ENCODE results near the gene OIP5. TPM values are rescaled to one million over a fixed set of nuclear protein-coding genes. Genes with fewer than 3 reads are reported as not detected.

The OIP5 gene
- total and polyA plus RNA-seq, 2 donors (not counting 1 experiment from before 2014, with no cell fraction given), result 0.84 to 1.3 TPM

- Mint-ChIP-seq H3K9me3 (ENCODE audit: insufficient read depth) (no peaks in the 10 kb centered on the region), H3K4me1 (peaks cover 7% of the 10 kb centered on the region), H3K27me3 (no peaks in the 10 kb centered on the region), H3K4me3 (no peak overlapping the region), H3K27ac (no peak overlapping the region)
- TF ChIP-seq EZH2 (IDR thresholded peaks at IDR 0.05; ENCODE audit: borderline replicate concordance, insufficient read depth, low read depth, low read length, poor library complexity, severe bottlenecking), result no peak
- TF ChIP-seq, protein P1, sequence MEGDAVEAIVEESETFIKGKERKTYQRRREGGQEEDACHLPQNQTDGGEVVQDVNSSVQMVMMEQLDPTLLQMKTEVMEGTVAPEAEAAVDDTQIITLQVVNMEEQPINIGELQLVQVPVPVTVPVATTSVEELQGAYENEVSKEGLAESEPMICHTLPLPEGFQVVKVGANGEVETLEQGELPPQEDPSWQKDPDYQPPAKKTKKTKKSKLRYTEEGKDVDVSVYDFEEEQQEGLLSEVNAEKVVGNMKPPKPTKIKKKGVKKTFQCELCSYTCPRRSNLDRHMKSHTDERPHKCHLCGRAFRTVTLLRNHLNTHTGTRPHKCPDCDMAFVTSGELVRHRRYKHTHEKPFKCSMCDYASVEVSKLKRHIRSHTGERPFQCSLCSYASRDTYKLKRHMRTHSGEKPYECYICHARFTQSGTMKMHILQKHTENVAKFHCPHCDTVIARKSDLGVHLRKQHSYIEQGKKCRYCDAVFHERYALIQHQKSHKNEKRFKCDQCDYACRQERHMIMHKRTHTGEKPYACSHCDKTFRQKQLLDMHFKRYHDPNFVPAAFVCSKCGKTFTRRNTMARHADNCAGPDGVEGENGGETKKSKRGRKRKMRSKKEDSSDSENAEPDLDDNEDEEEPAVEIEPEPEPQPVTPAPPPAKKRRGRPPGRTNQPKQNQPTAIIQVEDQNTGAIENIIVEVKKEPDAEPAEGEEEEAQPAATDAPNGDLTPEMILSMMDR (IDR thresholded peaks at IDR 0.05), result no peak
- Histone ChIP-seq H3K79me2 (ENCODE audit: control insufficient read depth, insufficient read depth, low read length) (peaks cover 3% of the 10 kb centered on the region), H3K27me3 (replicated peaks in 1 of 4; ENCODE audit: control extremely low read depth in 1 of 4, control insufficient read depth in 3 of 4, insufficient read depth in 4 of 4, low read length in 3 of 4) (no peaks in the 10 kb centered on the region), H3K36me3 (replicated peaks in 1 of 2; ENCODE audit: control extremely low read depth in 1 of 2, control insufficient read depth in 1 of 2, extremely low read depth in 1 of 2, insufficient read depth in 2 of 2, low read length in 1 of 2) (peaks cover 1 to 5% of the 10 kb centered on the region in 2 experiments), H3K4me3 (ENCODE audit: control extremely low read depth in 1 of 5, extremely low read depth in 1 of 5, insufficient read depth in 1 of 5, low read depth in 2 of 5, low read length in 4 of 5) (no peak overlapping the region), H3K9ac (ENCODE audit: low read length) (no peak overlapping the region), H4K20me1 (ENCODE audit: control insufficient read depth, insufficient read depth, low read length, poor library complexity, severe bottlenecking) (no peaks in the 10 kb centered on the region), H3K27ac (ENCODE audit: low read length in 2 of 2) (no peak overlapping the region), H3K4me2 (replicated peaks; ENCODE audit: low read depth, low read length, poor library complexity, severe bottlenecking) (no peak overlapping the region), H3K9me3 (ENCODE audit: control extremely low read depth in 1 of 3, control insufficient read depth in 2 of 3, insufficient read depth in 1 of 3, low read length in 2 of 3) (no peaks in the 10 kb centered on the region), H2AFZ (ENCODE audit: insufficient read depth, low read depth, low read length, poor library complexity, severe bottlenecking) (no peak overlapping the region), H3K4me1 (ENCODE audit: control insufficient read depth in 2 of 2, insufficient read depth in 2 of 2, low read length in 2 of 2) (peaks cover 0 to 5% of the 10 kb centered on the region in 2 donors)
- POLR2A ChIA-PET, result interaction anchor here (0.6 to 0.7 kb wide), 3 partner anchors 11 to 820 kb away, joined by 3 read pairs; no protein-coding TSS in a partner anchor
- no CpG with 5 or more reads among the region's 2 CpGs for WGBS (ENCODE audit: insufficient coverage)
- ATAC-seq (ENCODE audit: low read depth) (no peak), DNase-seq (no peak)
- intact Hi-C loops (cut with micrococcal nuclease), result no loop called here
- CTCF ChIA-PET, result interaction anchor here (0.7 to 1.3 kb wide), 2 partner anchors 23 to 26 kb away, joined by 3 to 4 read pairs; partner anchors contain the start of genes NUSAP1 and OIP5
Observed at GRCh38 chr15:41309226-41309905, 23.0 kb downstream of the OIP5 start.

DNA sequence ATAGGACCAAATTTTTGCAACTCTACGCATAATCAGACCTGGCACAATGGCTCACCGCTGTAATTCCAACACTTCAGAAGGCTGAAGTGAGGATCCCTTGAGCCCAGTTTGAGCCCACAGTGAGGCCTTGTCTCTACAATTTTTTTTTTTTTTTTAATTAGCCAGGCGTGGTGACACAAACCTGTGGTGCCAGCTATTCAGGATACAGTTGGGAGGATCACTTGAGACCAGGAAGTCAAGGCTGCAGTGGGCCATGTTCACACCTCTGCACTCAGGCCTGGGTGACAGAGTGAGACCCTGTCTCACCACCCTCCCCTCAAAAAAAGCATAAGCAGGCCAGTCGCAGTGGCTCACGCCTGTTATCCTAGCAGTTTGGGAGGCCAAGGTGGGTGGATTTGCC lies 24.7 kb downstream of the OIP5 start:
- ChIA-PET POLR2A (no interaction called here), CTCF (interaction anchor here (0.9 kb wide), 1 partner anchor 10 kb away, joined by 4 read pairs; no protein-coding TSS in a partner anchor)
- intact Hi-C loops (cut with micrococcal nuclease), result no loop called here

More for the DNA sequence above, 24.7 kb downstream of the OIP5 start:
- TF ChIP-seq EZH2 (IDR thresholded peaks at IDR 0.05; ENCODE audit: borderline replicate concordance, insufficient read depth, low read depth, low read length, poor library complexity, severe bottlenecking), result no peak
- TF ChIP-seq, protein P1 (IDR thresholded peaks at IDR 0.05), result no peak
- Histone ChIP-seq H3K4me2 (replicated peaks; ENCODE audit: low read depth, low read length, poor library complexity, severe bottlenecking) (no peak overlapping the region), H2AFZ (ENCODE audit: insufficient read depth, low read depth, low read length, poor library complexity, severe bottlenecking) (no peak overlapping the region), H3K9ac (ENCODE audit: low read length) (no peak overlapping the region), H3K27ac (ENCODE audit: low read length in 2 of 2) (no peak overlapping the region), H4K20me1 (ENCODE audit: control insufficient read depth, insufficient read depth, low read length, poor library complexity, severe bottlenecking) (no peaks in the 10 kb centered on the region), H3K36me3 (replicated peaks in 1 of 2; ENCODE audit: control extremely low read depth in 1 of 2, control insufficient read depth in 1 of 2, extremely low read depth in 1 of 2, insufficient read depth in 2 of 2, low read length in 1 of 2) (peaks cover 1 to 5% of the 10 kb centered on the region in 2 experiments), H3K79me2 (ENCODE audit: control insufficient read depth, insufficient read depth, low read length) (peaks cover 3% of the 10 kb centered on the region), H3K27me3 (replicated peaks in 1 of 4; ENCODE audit: control extremely low read depth in 1 of 4, control insufficient read depth in 3 of 4, insufficient read depth in 4 of 4, low read length in 3 of 4) (no peaks in the 10 kb centered on the region), H3K4me3 (ENCODE audit: control extremely low read depth in 1 of 5, extremely low read depth in 1 of 5, insufficient read depth in 1 of 5, low read depth in 2 of 5, low read length in 4 of 5) (no peak overlapping the region), H3K4me1 (ENCODE audit: control insufficient read depth in 2 of 2, insufficient read depth in 2 of 2, low read length in 2 of 2) (peaks cover 0 to 5% of the 10 kb centered on the region in 2 donors), H3K9me3 (ENCODE audit: control extremely low read depth in 1 of 3, control insufficient read depth in 2 of 3, insufficient read depth in 1 of 3, low read length in 2 of 3) (no peaks in the 10 kb centered on the region)
- Mint-ChIP-seq H3K27ac (no peak overlapping the region), H3K27me3 (no peaks in the 10 kb centered on the region), H3K9me3 (ENCODE audit: insufficient read depth) (no peaks in the 10 kb centered on the region), H3K4me3 (no peak overlapping the region), H3K4me1 (peaks cover 15% of the 10 kb centered on the region)
- WGBS (ENCODE audit: insufficient coverage), result 77% methylated on average over 4 of the region's 5 CpGs
- DNase-seq, result no peak
- ATAC-seq (ENCODE audit: low read depth), result no peak

Measured in B cell (primary cell).